ENCODE measurements around the gene PXDN.

The PXDN gene

GRCh38 chr2:1777781-1778180, 33.5 kb upstream of the PXDN start:
- Histone ChIP-seq H3K4me1 (ENCODE audit: low read depth, poor library complexity, severe bottlenecking) (no peaks in the 10 kb centered on the region), H3K36me3 (ENCODE audit: insufficient read depth) (no peaks in the 10 kb centered on the region), H3K79me2 (ENCODE audit: insufficient read depth, low read depth) (no peaks in the 10 kb centered on the region), H3K4me3 (IDR thresholded peaks at IDR 0.05; ENCODE audit: insufficient read depth, low read depth, low read length) (no peak overlapping the region), H2AFZ (ENCODE audit: low read depth) (no peak overlapping the region), H3K27me3 (ENCODE audit: insufficient read depth, low read depth) (no peaks in the 10 kb centered on the region), H4K20me1 (ENCODE audit: insufficient read depth) (no peaks in the 10 kb centered on the region), H3K9ac (no peak overlapping the region), H3K27ac (no peak overlapping the region), H3K4me2 (no peak overlapping the region)
- TF ChIP-seq CTCF (conservative IDR thresholded peaks at IDR 0.05; ENCODE audit: low read depth, low read length): no peak

- Histone ChIP-seq H2AFZ (ENCODE audit: low read depth) (no peak overlapping the region), H4K20me1 (ENCODE audit: insufficient read depth) (no peaks in the 10 kb centered on the region), H3K27me3 (ENCODE audit: insufficient read depth, low read depth) (no peaks in the 10 kb centered on the region), H3K4me2 (no peak overlapping the region), H3K27ac (no peak overlapping the region), H3K79me2 (ENCODE audit: insufficient read depth, low read depth) (no peaks in the 10 kb centered on the region), H3K4me1 (ENCODE audit: low read depth, poor library complexity, severe bottlenecking) (no peaks in the 10 kb centered on the region), H3K9ac (no peak overlapping the region), H3K36me3 (ENCODE audit: insufficient read depth) (no peaks in the 10 kb centered on the region), H3K4me3 (IDR thresholded peaks at IDR 0.05; ENCODE audit: insufficient read depth, low read depth, low read length) (no peak overlapping the region)
- TF ChIP-seq CTCF (conservative IDR thresholded peaks at IDR 0.05; ENCODE audit: low read depth, low read length): no peak
Measured at GRCh38 chr2:1777156-1777555, 32.8 kb upstream of the PXDN start.

- H3K36me3 ChIP-seq (ENCODE audit: insufficient read depth): no peaks in the 10 kb centered on the region
- no peak overlapping the region for H3K4me3 ChIP-seq (IDR thresholded peaks at IDR 0.05; ENCODE audit: insufficient read depth, low read depth, low read length)
- no peak overlapping the region for H3K9ac ChIP-seq
- no peak for TF ChIP-seq CTCF (conservative IDR thresholded peaks at IDR 0.05; ENCODE audit: low read depth, low read length)
- no peak overlapping the region for H2AFZ ChIP-seq (ENCODE audit: low read depth)
- H3K4me1 ChIP-seq (ENCODE audit: low read depth, poor library complexity, severe bottlenecking): no peaks in the 10 kb centered on the region
- no peak overlapping the region for H3K4me2 ChIP-seq
- H4K20me1 ChIP-seq (ENCODE audit: insufficient read depth): no peaks in the 10 kb centered on the region
- no peak overlapping the region for H3K27ac ChIP-seq
- H3K27me3 ChIP-seq (ENCODE audit: insufficient read depth, low read depth): no peaks in the 10 kb centered on the region
- no peaks in the 10 kb centered on the region for H3K79me2 ChIP-seq (ENCODE audit: insufficient read depth, low read depth)
Measured at GRCh38 chr2:1775511-1776035, 31.3 kb upstream of the PXDN start.

- H4K20me1 ChIP-seq (ENCODE audit: insufficient read depth): no peaks in the 10 kb centered on the region
- no peak overlapping the region for H3K4me2 ChIP-seq
- H2AFZ ChIP-seq (ENCODE audit: low read depth): no peak overlapping the region
- H3K36me3 ChIP-seq (ENCODE audit: insufficient read depth): no peaks in the 10 kb centered on the region
- no peak for TF ChIP-seq CTCF (conservative IDR thresholded peaks at IDR 0.05; ENCODE audit: low read depth, low read length)
- no peaks in the 10 kb centered on the region for H3K27me3 ChIP-seq (ENCODE audit: insufficient read depth, low read depth)
- no peak overlapping the region for H3K27ac ChIP-seq
- no peaks in the 10 kb centered on the region for H3K4me1 ChIP-seq (ENCODE audit: low read depth, poor library complexity, severe bottlenecking)
- H3K79me2 ChIP-seq (ENCODE audit: insufficient read depth, low read depth): no peaks in the 10 kb centered on the region
- no peak overlapping the region for H3K4me3 ChIP-seq (IDR thresholded peaks at IDR 0.05; ENCODE audit: insufficient read depth, low read depth, low read length)
- no peak overlapping the region for H3K9ac ChIP-seq
Measured at GRCh38 chr2:1774929-1775328, 30.6 kb upstream of the PXDN start.
